Mononuclear cell (primary cell): ENCODE measurements around the gene HLA-DPB1. TPM values are rescaled to one million over a fixed set of nuclear protein-coding genes. Genes with fewer than 3 reads are reported as not detected.
"Not testable (repeated sequence)": the region's sequence is repeated elsewhere in the genome, so short reads cannot be mapped to it uniquely, and the experiment has no call there.

Experiments used
- H3K27me3 ChIP-seq: 2 replicates; pipeline ENCODE4 v1.6.0; 2011; ENCODE audit warnings: low read length, control low read depth; ENCODE audit not compliant: insufficient read depth
- H3K4me1 ChIP-seq: 2 replicates; pipeline ENCODE4 v1.5.1; 2011; ENCODE audit warnings: mild to moderate bottlenecking, low read length, control low read depth; ENCODE audit not compliant: insufficient read depth
- H3K4me3 ChIP-seq: 2 replicates; pipeline ENCODE4 v1.5.1; 2011; ENCODE audit warnings: mild to moderate bottlenecking, low read length, moderate library complexity
- H3K9me3 ChIP-seq: 2 replicates; pipeline ENCODE4 v1.5.1; 2011; ENCODE audit warnings: low read depth, mild to moderate bottlenecking, control low read depth, low read length
- total RNA-seq: library from RNA; depleted of rRNA; stranded (reverse); fragments of >200 nt; gene quantifications from one replicate; pipeline ENCODE4 v1.2.3, GENCODE V29; 2012

HLA-DPB1 gene
- total RNA-seq, 1 donor, result 166 TPM

- H3K4me1 ChIP-seq, H3K9me3 ChIP-seq, H3K27me3 ChIP-seq, H3K4me3 ChIP-seq: not testable (repeated sequence)
Measured at GRCh38 chr6:33063435-33063834, 12.4 kb upstream of the HLA-DPB1 start.

- H3K4me3 ChIP-seq, result no peak overlapping the region
- peaks cover 7% of the 10 kb centered on the region for H3K4me1 ChIP-seq
- no peaks in the 10 kb centered on the region for H3K9me3 ChIP-seq
- no peaks in the 10 kb centered on the region for H3K27me3 ChIP-seq
Measured at GRCh38 chr6:33064723-33065122, 11.1 kb upstream of the HLA-DPB1 start.

- H3K4me3 ChIP-seq, result no peak overlapping the region
- no peaks in the 10 kb centered on the region for H3K27me3 ChIP-seq
- H3K9me3 ChIP-seq, result no peaks in the 10 kb centered on the region
Measured at GRCh38 chr6:33065312-33065711, 10.5 kb upstream of the HLA-DPB1 start.

GRCh38 chr6:33066917-33067521 lies 8.8 kb upstream of the HLA-DPB1 start:
- H3K9me3 ChIP-seq, result no peaks in the 10 kb centered on the region
- H3K27me3 ChIP-seq, result no peaks in the 10 kb centered on the region
- peaks cover 11% of the 10 kb centered on the region for H3K4me1 ChIP-seq
- H3K4me3 ChIP-seq, result no peak overlapping the region

More at GRCh38 chr6:33065312-33065711, 10.5 kb upstream of the HLA-DPB1 start:
- peaks cover 7% of the 10 kb centered on the region for H3K4me1 ChIP-seq

- no peaks in the 10 kb centered on the region for H3K27me3 ChIP-seq
- no peak overlapping the region for H3K4me3 ChIP-seq
- H3K9me3 ChIP-seq, result no peaks in the 10 kb centered on the region
- peaks cover 20% of the 10 kb centered on the region for H3K4me1 ChIP-seq
Measured at GRCh38 chr6:33069021-33069738, 6.6 kb upstream of the HLA-DPB1 start.

GRCh38 chr6:33070909-33071308 lies 4.9 kb upstream of the HLA-DPB1 start:
- no peaks in the 10 kb centered on the region for H3K9me3 ChIP-seq
- H3K4me1 ChIP-seq, result peaks cover 26% of the 10 kb centered on the region
- H3K4me3 ChIP-seq, result peak overlapping the region; percentile 46
- no peaks in the 10 kb centered on the region for H3K27me3 ChIP-seq

- peaks cover 31% of the 10 kb centered on the region for H3K4me1 ChIP-seq
Measured at GRCh38 chr6:33071569-33071968, 4.2 kb upstream of the HLA-DPB1 start.

GRCh38 chr6:33072508-33073100 lies 3.2 kb upstream of the HLA-DPB1 start:
- Histone ChIP-seq H3K4me3 (peak overlapping the region; percentile 46), H3K27me3 (no peaks in the 10 kb centered on the region), H3K4me1 (peaks cover 33% of the 10 kb centered on the region), H3K9me3 (no peaks in the 10 kb centered on the region)

More at GRCh38 chr6:33071569-33071968, 4.2 kb upstream of the HLA-DPB1 start:
- H3K9me3 ChIP-seq, result no peaks in the 10 kb centered on the region
- no peaks in the 10 kb centered on the region for H3K27me3 ChIP-seq
- peak overlapping the region; percentile 46 for H3K4me3 ChIP-seq

- H3K9me3 ChIP-seq, result no peaks in the 10 kb centered on the region
- peak within 1 kb of the TSS; percentile 46 for H3K4me3 ChIP-seq
- H3K4me1 ChIP-seq, result peaks cover 41% of the 10 kb centered on the region
- no peaks in the 10 kb centered on the region for H3K27me3 ChIP-seq
Measured at GRCh38 chr6:33073431-33073871, 2.3 kb upstream of the HLA-DPB1 start, which contains the start of gene HLA-DPA1. Gene HLA-DPA1, minus strand, starts transcription at chr6:33073649.

- no peak overlapping the region for H3K4me3 ChIP-seq
- no peaks in the 10 kb centered on the region for H3K27me3 ChIP-seq
- peaks cover 52% of the 10 kb centered on the region for H3K4me1 ChIP-seq
- no peaks in the 10 kb centered on the region for H3K9me3 ChIP-seq
Measured at GRCh38 chr6:33075208-33075567, 602 bp upstream of the HLA-DPB1 start.

- H3K27me3 ChIP-seq, result no peaks in the 10 kb centered on the region
- peak overlapping the region; percentile 70 for H3K4me3 ChIP-seq
- H3K9me3 ChIP-seq, result no peaks in the 10 kb centered on the region
- peaks cover 61% of the 10 kb centered on the region for H3K4me1 ChIP-seq
Measured at GRCh38 chr6:33076406-33076934, 680 bp downstream of the HLA-DPB1 start.

GRCh38 chr6:33077908-33078307 lies 2.1 kb downstream of the HLA-DPB1 start:
- peak overlapping the region; percentile 1 for H3K4me3 ChIP-seq
- H3K27me3 ChIP-seq, result no peaks in the 10 kb centered on the region
- no peaks in the 10 kb centered on the region for H3K9me3 ChIP-seq
- H3K4me1 ChIP-seq, result peaks cover 65% of the 10 kb centered on the region

- Histone ChIP-seq H3K4me3 (peak overlapping the region; percentile 1), H3K4me1 (peaks cover 67% of the 10 kb centered on the region), H3K27me3 (no peaks in the 10 kb centered on the region), H3K9me3 (no peaks in the 10 kb centered on the region)
Measured at GRCh38 chr6:33078442-33078841, 2.7 kb downstream of the HLA-DPB1 start.

- Histone ChIP-seq H3K27me3 (no peaks in the 10 kb centered on the region), H3K4me3 (no peak overlapping the region), H3K9me3 (no peaks in the 10 kb centered on the region), H3K4me1 (peaks cover 67% of the 10 kb centered on the region)
Measured at GRCh38 chr6:33078919-33079521, 3.2 kb downstream of the HLA-DPB1 start.

- no peaks in the 10 kb centered on the region for H3K9me3 ChIP-seq
- no peaks in the 10 kb centered on the region for H3K27me3 ChIP-seq
- H3K4me3 ChIP-seq, result no peak overlapping the region
- H3K4me1 ChIP-seq, result peaks cover 67% of the 10 kb centered on the region
Measured at GRCh38 chr6:33079580-33079979, 3.8 kb downstream of the HLA-DPB1 start.
